ENCODE data around the gene RAB20. TPM values are rescaled to one million over a fixed set of nuclear protein-coding genes. Genes with fewer than 3 reads are reported as not detected.

The RAB20 gene
- total RNA-seq, 1 experiment from 2014 or later: 12.3 TPM

DNA sequence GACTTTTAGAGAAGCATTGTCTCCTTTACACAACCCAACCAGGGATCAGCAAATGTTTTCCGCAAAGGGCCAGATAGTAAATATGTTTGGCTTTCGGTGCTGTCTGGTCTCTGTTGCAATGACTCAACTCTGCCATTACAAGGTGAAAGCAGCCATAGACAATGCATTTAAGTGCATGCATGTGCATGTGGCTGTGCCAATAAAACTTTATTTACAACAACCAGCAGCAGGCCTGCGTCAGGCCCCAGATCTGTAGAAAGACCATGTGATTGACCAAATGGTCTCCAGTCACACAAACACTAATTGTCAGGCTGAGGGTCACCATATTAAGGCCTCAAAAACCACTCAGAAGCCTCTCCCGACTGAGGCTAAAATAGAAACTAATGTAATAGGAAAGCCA is 8.1 kb downstream of the RAB20 start:
- Histone ChIP-seq H3K56ac (ENCODE audit: insufficient read length, low read depth, low read length) (no peak overlapping the region), H3K27ac (ENCODE audit: insufficient read length, low read depth, low read length) (no peak overlapping the region), H3K27me3 (ENCODE audit: insufficient read depth, low read length) (no peaks in the 10 kb centered on the region), H4K5ac (ENCODE audit: insufficient read length, low read depth, low read length) (no peak overlapping the region), H2BK5ac (ENCODE audit: insufficient read length, low read length) (no peak overlapping the region), H4K20me1 (ENCODE audit: control insufficient read depth, insufficient read depth, insufficient read length) (no peaks in the 10 kb centered on the region), H4K8ac (replicated peaks; ENCODE audit: insufficient read length, low read depth, low read length) (no peak overlapping the region), H3K9me3 (ENCODE audit: control insufficient read depth, low read depth, low read length) (no peaks in the 10 kb centered on the region), H4K91ac (ENCODE audit: insufficient read length, low read depth, low read length) (no peak overlapping the region), H3K14ac (ENCODE audit: insufficient read depth, low read length) (no peak overlapping the region), H3K4me1 (ENCODE audit: insufficient read depth, low read length) (no peaks in the 10 kb centered on the region), H3K4ac (ENCODE audit: low read depth, low read length) (no peak overlapping the region), H3T11ph (ENCODE audit: low read length) (no peak overlapping the region), H2BK12ac (ENCODE audit: insufficient read length, low read depth, low read length) (no peak overlapping the region), H3K79me2 (ENCODE audit: insufficient read depth, low read length) (peaks cover 8% of the 10 kb centered on the region; the same call in 1 of the 2 replicates), H3K23ac (ENCODE audit: insufficient read length, low read depth, low read length) (no peak overlapping the region), H3K23me2 (ENCODE audit: insufficient read length, low read depth, low read length, poor library complexity, severe bottlenecking) (no peaks in the 10 kb centered on the region), H2BK120ac (ENCODE audit: low read depth, low read length, poor library complexity, severe bottlenecking) (no peak overlapping the region), H3K9ac (ENCODE audit: extremely low read depth, insufficient read length, low read length) (no peak overlapping the region), H3K79me1 (ENCODE audit: insufficient read depth, low read depth, low read length, poor library complexity, severe bottlenecking) (no peaks in the 10 kb centered on the region), H3K4me2 (ENCODE audit: insufficient read depth, insufficient read length, low read length) (no peak overlapping the region), H2BK15ac (ENCODE audit: low read depth, low read length) (no peak overlapping the region), H2BK20ac (ENCODE audit: low read depth, low read length, poor library complexity, severe bottlenecking) (no peak overlapping the region), H2AK5ac (ENCODE audit: insufficient read length, low read length) (no peak overlapping the region), H3K18ac (ENCODE audit: insufficient read length, low read depth, low read length) (no peak overlapping the region), H2AFZ (ENCODE audit: low read length) (no peak overlapping the region)
- WGBS (ENCODE audit: extremely low coverage, insufficient read length, low lambda C conversion rate): no CpG with 5 or more reads among the region's 4 CpGs
- H3K4me1 Mint-ChIP-seq: peaks cover 11 to 23% of the 10 kb centered on the region in 2 experiments
- no peak for DNase-seq
- TF ChIP-seq CTCF (conservative IDR thresholded peaks at IDR 0.05): no peak
- H3K27ac Mint-ChIP-seq: peak overlapping the region in 1 of 3 experiments; percentile 59; a peak in 2 of 7 replicates
- H3K4me3 Mint-ChIP-seq: no peak overlapping the region
- H3K36me3 Mint-ChIP-seq (ENCODE audit: insufficient read depth in 1 of 3, low read depth in 3 of 3): peaks cover 7 to 14% (median 8%) of the 10 kb centered on the region in 3 experiments
- no peaks in the 10 kb centered on the region for H3K27me3 Mint-ChIP-seq (ENCODE audit: low read depth)
- peaks cover 3 to 6% of the 10 kb centered on the region in 2 experiments; a peak in 1 of 5 replicates for H3K9me3 Mint-ChIP-seq
